ENCODE results near the gene DLG5. TPM values are rescaled to one million over a fixed set of nuclear protein-coding genes. Genes with fewer than 3 reads are reported as not detected.

Gene DLG5
- total and polyA plus RNA-seq, 9 of the 15 experiments (the other 6 are each of a cell fraction or from before 2014, with no cell fraction given), result 1.4 to 26.8 (median 11.2) TPM

- TF ChIP-seq E2F5 (CRISPR knock-in tag; IDR thresholded peaks at IDR 0.05), result no peak
- TF ChIP-seq CEBPB (tag; IDR thresholded peaks at IDR 0.05), result no peak
- TF ChIP-seq ZNF3 (CRISPR knock-in tag; IDR thresholded peaks at IDR 0.05), result no peak
- peak; percentile 86 for TF ChIP-seq REST (IDR thresholded peaks at IDR 0.05; ENCODE audit: borderline replicate concordance)
- TF ChIP-seq REST (CRISPR knock-in tag; IDR thresholded peaks at IDR 0.05; ENCODE audit: low read depth), result no peak
- no peak for TF ChIP-seq GTF2E2 (tag; IDR thresholded peaks at IDR 0.05)
- no peak for TF ChIP-seq CREB3L1 (IDR thresholded peaks at IDR 0.05; ENCODE audit: borderline replicate concordance, low read depth)
- TF ChIP-seq FUS (optimal IDR thresholded peaks at IDR 0.05; ENCODE audit: low read depth, low read length), result no peak
- TF ChIP-seq ZFPM2 (CRISPR knock-in tag; IDR thresholded peaks at IDR 0.05), result no peak
- no peak for TF ChIP-seq ATF6 (CRISPR knock-in tag; IDR thresholded peaks at IDR 0.05)
- TF ChIP-seq SOX6 (IDR thresholded peaks at IDR 0.05), result peak; percentile 16; the same call in 1 of the 2 replicates
- no peak for TF ChIP-seq MTA3 (IDR thresholded peaks at IDR 0.05; ENCODE audit: borderline replicate concordance)
- TF ChIP-seq MAZ (CRISPR knock-in tag; conservative IDR thresholded peaks at IDR 0.05 in 1 of 2, IDR thresholded peaks at IDR 0.05 in 1 of 2), result 0 out of 4 replicates have a peak, but pooled peaks of 1 of the 2 experiments have one; percentile 17
- no peak for TF ChIP-seq PTTG1 (tag; IDR thresholded peaks at IDR 0.05; ENCODE audit: low read depth)
- no peak for TF ChIP-seq NRF1 (conservative IDR thresholded peaks at IDR 0.05 in 1 of 2, IDR thresholded peaks at IDR 0.05 in 1 of 2)
- TF ChIP-seq ZEB2 (IDR thresholded peaks at IDR 0.05), result no peak
Observed at GRCh38 chr10:77974396-77975074, 48.0 kb upstream of the DLG5 start (continued).
